Mesothelial cell of epicardium (in vitro differentiated cells): ENCODE data around the gene FLNB. TPM values are rescaled to one million over a fixed set of nuclear protein-coding genes. Genes with fewer than 3 reads are reported as not detected.

Experiments used
- DNase-seq, 2 experiments: peaks; one replicate each; pipeline ENCODE4 v3.0.0; 2021; ENCODE audit warnings: low spot score in 2 of 2; ENCODE audit not compliant: unreplicated experiment in 2 of 2
- H3K27ac Mint-ChIP-seq: 2 replicates; pipeline ENCODE4 v1.8.0; 2021; ENCODE audit warnings: mixed read lengths
- H3K27me3 Mint-ChIP-seq: 2 replicates; pipeline ENCODE4 v1.8.0; 2021; ENCODE audit warnings: low read depth, mixed read lengths
- H3K36me3 Mint-ChIP-seq: 2 replicates; pipeline ENCODE4 v1.8.0; 2021; ENCODE audit warnings: mixed read lengths
- H3K4me1 Mint-ChIP-seq: 2 replicates; pipeline ENCODE4 v1.8.0; 2021; ENCODE audit warnings: mixed read lengths
- H3K4me3 Mint-ChIP-seq: 2 replicates; pipeline ENCODE4 v1.8.0; 2021; ENCODE audit warnings: mild to moderate bottlenecking, moderate library complexity, mixed read lengths
- H3K9me3 Mint-ChIP-seq: 2 replicates; pipeline ENCODE4 v1.8.0; 2021; ENCODE audit warnings: mixed read lengths
- total RNA-seq: library from RNA; stranded (reverse); gene quantifications from 3 replicates; pipeline ENCODE4 v1.2.1, GENCODE V29; 2021
- TF ChIP-seq, protein P1 (sequence below): fragments of 200-600 bp; sonication (generic); IDR thresholded peaks from one replicate; pipeline ENCODE4 v1.5.0; 2021; ENCODE audit warnings: antibody characterized with exemption; ENCODE audit not compliant: unreplicated experiment

Gene FLNB
- total RNA-seq, 1 donor from 2014 or later, result 190 TPM

DNA sequence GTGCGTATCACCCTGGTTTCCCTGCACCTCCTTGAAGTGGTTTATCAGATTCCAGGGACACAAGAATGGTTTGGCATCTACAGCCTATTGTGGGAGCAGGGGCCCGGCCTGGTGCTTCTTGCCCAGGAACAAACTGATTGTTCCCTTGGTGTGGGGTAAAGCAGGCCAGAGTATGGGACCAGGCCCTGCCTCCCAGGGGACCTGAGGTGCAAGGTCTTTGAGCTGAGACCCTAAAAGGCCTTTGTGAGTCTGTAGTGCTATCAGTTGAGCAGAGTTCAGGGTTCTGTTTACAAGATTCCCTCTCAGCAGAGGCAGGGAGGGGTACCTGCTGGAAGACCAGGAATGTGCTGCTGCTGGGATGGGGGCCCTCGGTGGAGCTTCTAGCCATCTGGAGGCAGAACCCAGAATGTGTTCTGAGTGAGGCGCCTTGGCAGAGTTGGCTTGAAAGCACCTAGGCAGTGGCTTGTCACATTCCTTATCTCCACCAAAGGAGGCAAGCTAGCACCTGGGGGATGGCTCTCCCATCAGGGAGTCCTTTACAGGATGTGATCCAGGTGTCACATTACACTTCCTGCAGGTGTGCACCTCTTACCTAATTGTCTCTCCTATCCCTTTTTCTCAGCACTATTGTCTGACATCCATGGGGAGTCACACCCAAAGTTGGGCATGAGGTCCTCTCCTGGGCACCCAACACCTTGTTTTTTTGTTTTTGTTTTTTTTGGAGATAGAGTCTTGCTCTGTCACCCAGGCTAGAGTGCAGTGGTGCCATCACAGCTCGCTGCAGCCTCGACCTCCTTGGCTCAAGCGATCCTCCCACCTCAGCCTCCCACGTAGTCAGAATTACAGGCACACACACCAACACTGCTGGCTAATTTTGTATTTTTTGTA is 13.1 kb downstream of the FLNB start:
- Mint-ChIP-seq H3K4me1 (peaks cover 47% of the 10 kb centered on the region), H3K27ac (peak overlapping the region; percentile 47), H3K27me3 (no peaks in the 10 kb centered on the region), H3K4me3 (no peak overlapping the region), H3K36me3 (no peaks in the 10 kb centered on the region), H3K9me3 (no peaks in the 10 kb centered on the region)
- DNase-seq, result no peak
- TF ChIP-seq, protein P1, sequence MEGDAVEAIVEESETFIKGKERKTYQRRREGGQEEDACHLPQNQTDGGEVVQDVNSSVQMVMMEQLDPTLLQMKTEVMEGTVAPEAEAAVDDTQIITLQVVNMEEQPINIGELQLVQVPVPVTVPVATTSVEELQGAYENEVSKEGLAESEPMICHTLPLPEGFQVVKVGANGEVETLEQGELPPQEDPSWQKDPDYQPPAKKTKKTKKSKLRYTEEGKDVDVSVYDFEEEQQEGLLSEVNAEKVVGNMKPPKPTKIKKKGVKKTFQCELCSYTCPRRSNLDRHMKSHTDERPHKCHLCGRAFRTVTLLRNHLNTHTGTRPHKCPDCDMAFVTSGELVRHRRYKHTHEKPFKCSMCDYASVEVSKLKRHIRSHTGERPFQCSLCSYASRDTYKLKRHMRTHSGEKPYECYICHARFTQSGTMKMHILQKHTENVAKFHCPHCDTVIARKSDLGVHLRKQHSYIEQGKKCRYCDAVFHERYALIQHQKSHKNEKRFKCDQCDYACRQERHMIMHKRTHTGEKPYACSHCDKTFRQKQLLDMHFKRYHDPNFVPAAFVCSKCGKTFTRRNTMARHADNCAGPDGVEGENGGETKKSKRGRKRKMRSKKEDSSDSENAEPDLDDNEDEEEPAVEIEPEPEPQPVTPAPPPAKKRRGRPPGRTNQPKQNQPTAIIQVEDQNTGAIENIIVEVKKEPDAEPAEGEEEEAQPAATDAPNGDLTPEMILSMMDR, result no peak

GRCh38 chr3:58021962-58022361 is 13.7 kb downstream of the FLNB start:
- no peaks in the 10 kb centered on the region for H3K9me3 Mint-ChIP-seq
- no peaks in the 10 kb centered on the region for H3K36me3 Mint-ChIP-seq
- H3K27ac Mint-ChIP-seq, result peak overlapping the region; percentile 47
- no peak for DNase-seq
- TF ChIP-seq, protein P1, result no peak
- H3K4me1 Mint-ChIP-seq, result peaks cover 47% of the 10 kb centered on the region
- H3K27me3 Mint-ChIP-seq, result no peaks in the 10 kb centered on the region
- no peak overlapping the region for H3K4me3 Mint-ChIP-seq

DNA sequence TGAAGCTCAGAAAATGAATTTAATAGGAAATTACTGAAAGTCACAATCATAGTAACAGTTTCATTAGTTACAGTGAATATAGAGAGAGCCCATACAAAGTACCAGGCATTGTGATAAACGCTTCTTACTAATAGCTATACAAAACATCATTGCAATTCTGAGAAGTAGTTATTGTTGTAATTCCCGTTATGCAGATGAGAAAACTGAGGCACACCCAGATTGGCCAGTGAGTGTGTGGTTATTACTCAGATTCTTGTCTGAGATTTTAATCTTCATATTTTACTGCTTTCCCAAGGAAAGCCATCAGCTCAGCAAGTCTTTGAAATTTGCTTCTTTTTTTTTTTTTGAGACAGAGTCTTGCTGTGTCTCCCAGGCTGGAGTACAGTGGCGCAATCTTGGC is 14.3 kb downstream of the FLNB start:
- no peak overlapping the region for H3K4me3 Mint-ChIP-seq
- H3K27ac Mint-ChIP-seq, result no peak overlapping the region
- H3K4me1 Mint-ChIP-seq, result peaks cover 44% of the 10 kb centered on the region
- no peaks in the 10 kb centered on the region for H3K36me3 Mint-ChIP-seq
- no peaks in the 10 kb centered on the region for H3K27me3 Mint-ChIP-seq
- TF ChIP-seq, protein P1, result no peak
- no peaks in the 10 kb centered on the region for H3K9me3 Mint-ChIP-seq
- no peak for DNase-seq

GRCh38 chr3:58023531-58023930 is 15.3 kb downstream of the FLNB start:
- Mint-ChIP-seq H3K27me3 (no peaks in the 10 kb centered on the region), H3K4me3 (no peak overlapping the region), H3K9me3 (no peaks in the 10 kb centered on the region), H3K27ac (peak overlapping the region; percentile 56), H3K4me1 (peaks cover 39% of the 10 kb centered on the region), H3K36me3 (no peaks in the 10 kb centered on the region)
- TF ChIP-seq, protein P1, result no peak
- no peak for DNase-seq

GRCh38 chr3:58025406-58025805 is 17.2 kb downstream of the FLNB start:
- Mint-ChIP-seq H3K4me3 (no peak overlapping the region), H3K27me3 (no peaks in the 10 kb centered on the region), H3K9me3 (no peaks in the 10 kb centered on the region), H3K36me3 (no peaks in the 10 kb centered on the region), H3K4me1 (peaks cover 30% of the 10 kb centered on the region), H3K27ac (peak overlapping the region; percentile 74)
- no peak for DNase-seq
- TF ChIP-seq, protein P1, result no peak
